ENCODE results near the gene IFNAR2.
"Not testable (repeated sequence)": the region's sequence is repeated elsewhere in the genome, so short reads cannot be mapped to it uniquely, and the experiment has no call there.

The IFNAR2 gene

GRCh38 chr21:33246963-33247362 lies 17.2 kb downstream of the IFNAR2 start:
- DNase-seq (ENCODE audit: low read depth): no peak
- no peak overlapping the region for H3K4me3 ChIP-seq (ENCODE audit: low read depth, low read length)
- TF ChIP-seq, protein P1, sequence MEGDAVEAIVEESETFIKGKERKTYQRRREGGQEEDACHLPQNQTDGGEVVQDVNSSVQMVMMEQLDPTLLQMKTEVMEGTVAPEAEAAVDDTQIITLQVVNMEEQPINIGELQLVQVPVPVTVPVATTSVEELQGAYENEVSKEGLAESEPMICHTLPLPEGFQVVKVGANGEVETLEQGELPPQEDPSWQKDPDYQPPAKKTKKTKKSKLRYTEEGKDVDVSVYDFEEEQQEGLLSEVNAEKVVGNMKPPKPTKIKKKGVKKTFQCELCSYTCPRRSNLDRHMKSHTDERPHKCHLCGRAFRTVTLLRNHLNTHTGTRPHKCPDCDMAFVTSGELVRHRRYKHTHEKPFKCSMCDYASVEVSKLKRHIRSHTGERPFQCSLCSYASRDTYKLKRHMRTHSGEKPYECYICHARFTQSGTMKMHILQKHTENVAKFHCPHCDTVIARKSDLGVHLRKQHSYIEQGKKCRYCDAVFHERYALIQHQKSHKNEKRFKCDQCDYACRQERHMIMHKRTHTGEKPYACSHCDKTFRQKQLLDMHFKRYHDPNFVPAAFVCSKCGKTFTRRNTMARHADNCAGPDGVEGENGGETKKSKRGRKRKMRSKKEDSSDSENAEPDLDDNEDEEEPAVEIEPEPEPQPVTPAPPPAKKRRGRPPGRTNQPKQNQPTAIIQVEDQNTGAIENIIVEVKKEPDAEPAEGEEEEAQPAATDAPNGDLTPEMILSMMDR (IDR thresholded peaks at IDR 0.05; ENCODE audit: low read depth, low read length, missing control alignments): no peak
- in situ Hi-C loops (cut with HindIII; ENCODE audit: low sequenced_read_pairs): no loop called here

- H3K4me3 ChIP-seq (ENCODE audit: low read depth, low read length): no peak overlapping the region
- no peak for DNase-seq (ENCODE audit: low read depth)
- TF ChIP-seq, protein P1 (IDR thresholded peaks at IDR 0.05; ENCODE audit: low read depth, low read length, missing control alignments): no peak
- in situ Hi-C loops (cut with HindIII; ENCODE audit: low sequenced_read_pairs): no loop called here
Measured at GRCh38 chr21:33247599-33247998, 17.9 kb downstream of the IFNAR2 start.

DNA sequence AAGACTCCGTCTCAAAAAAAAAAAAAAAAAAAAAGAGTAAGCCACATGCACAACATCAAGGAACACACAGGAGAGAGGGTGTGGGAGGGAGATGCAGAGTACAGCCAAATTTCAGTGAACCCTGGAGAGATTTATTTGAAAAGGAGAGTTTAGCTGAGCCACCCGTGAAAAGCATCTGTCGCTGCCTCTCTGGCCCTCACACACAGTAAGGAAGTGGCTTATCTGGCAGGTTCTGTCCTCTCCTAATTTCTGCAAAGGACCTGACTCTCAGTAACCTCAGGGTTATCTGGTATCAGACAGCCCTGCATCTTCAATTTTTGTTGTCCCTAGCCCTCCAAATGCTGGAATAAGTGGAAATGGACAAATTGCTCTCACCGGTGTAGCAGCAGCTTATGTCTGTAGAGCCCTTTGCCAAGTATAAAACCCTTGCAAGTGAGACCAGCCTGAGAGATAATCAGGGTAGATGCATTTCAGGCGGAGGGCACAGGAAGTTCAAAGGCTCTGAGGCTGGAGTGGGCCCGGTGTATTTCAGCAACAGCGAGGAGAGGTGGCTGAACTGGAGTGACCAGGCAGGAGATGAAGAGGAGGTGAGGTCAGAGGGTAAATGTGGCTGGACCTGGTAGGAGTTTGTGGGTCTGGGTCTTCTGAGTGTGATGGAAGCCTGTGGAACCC lies 19.7 kb downstream of the IFNAR2 start:
- H3K4me3 ChIP-seq (ENCODE audit: low read depth, low read length): no peak overlapping the region
- TF ChIP-seq, protein P1 (IDR thresholded peaks at IDR 0.05; ENCODE audit: low read depth, low read length, missing control alignments): no peak
- in situ Hi-C loops (cut with HindIII; ENCODE audit: low sequenced_read_pairs): no loop called here
- no peak for DNase-seq (ENCODE audit: low read depth)

GRCh38 chr21:33251119-33251518 lies 21.4 kb downstream of the IFNAR2 start:
- H3K4me3 ChIP-seq (ENCODE audit: low read depth, low read length): no peak overlapping the region
- no peak for DNase-seq (ENCODE audit: low read depth)
- TF ChIP-seq, protein P1 (IDR thresholded peaks at IDR 0.05; ENCODE audit: low read depth, low read length, missing control alignments): no peak
- in situ Hi-C loops (cut with HindIII; ENCODE audit: low sequenced_read_pairs): no loop called here

DNA sequence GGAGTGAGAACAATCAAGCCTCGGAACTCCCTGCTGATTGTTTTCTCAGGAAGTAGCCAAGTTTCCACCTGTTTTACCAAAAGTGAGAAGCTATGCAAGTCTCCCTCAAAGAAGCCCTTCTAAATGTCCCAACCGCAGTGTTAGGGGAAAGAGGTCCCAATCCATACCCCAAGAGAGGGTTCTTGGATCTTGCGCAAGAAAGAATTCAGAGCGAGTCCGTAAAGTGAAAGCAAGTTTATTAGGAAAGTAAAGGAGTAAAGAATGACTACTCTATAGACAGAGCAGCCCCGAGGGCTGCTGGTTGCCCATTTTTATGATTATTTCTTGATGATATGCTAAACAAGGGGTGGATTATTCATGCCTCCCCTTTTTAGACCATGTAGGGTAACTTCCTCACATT lies 23.6 kb downstream of the IFNAR2 start:
- H3K4me3 ChIP-seq (ENCODE audit: low read depth, low read length); DNase-seq (ENCODE audit: low read depth); in situ Hi-C loops (cut with HindIII; ENCODE audit: low sequenced_read_pairs): not testable (repeated sequence)

DNA sequence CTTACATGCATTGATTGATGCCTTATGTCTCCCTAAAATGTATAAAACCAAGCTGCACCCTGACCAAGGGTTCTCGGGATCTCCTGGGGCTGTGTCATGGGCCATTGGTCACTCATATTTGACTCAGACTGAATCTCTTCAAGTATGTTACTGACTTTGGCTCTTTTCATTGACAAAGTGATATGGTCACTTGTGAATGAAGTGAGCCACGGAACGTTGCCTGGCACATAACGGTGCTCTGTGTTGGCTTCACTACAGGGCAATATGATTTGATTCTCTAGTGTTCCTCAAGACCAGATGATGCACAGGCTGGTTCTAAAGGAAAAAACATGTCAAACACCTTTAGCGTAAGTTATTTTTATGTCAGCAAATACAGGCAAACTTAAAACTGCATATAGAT lies 25.0 kb downstream of the IFNAR2 start:
- H3K4me3 ChIP-seq (ENCODE audit: low read depth, low read length): no peak overlapping the region
- TF ChIP-seq, protein P1 (IDR thresholded peaks at IDR 0.05; ENCODE audit: low read depth, low read length, missing control alignments): no peak
- in situ Hi-C loops (cut with HindIII; ENCODE audit: low sequenced_read_pairs): no loop called here
- DNase-seq (ENCODE audit: low read depth): no peak

- in situ Hi-C loops (cut with HindIII; ENCODE audit: low sequenced_read_pairs): no loop called here
- TF ChIP-seq, protein P1 (IDR thresholded peaks at IDR 0.05; ENCODE audit: low read depth, low read length, missing control alignments): no peak
- no peak for DNase-seq (ENCODE audit: low read depth)
- H3K4me3 ChIP-seq (ENCODE audit: low read depth, low read length): no peak overlapping the region
Measured at GRCh38 chr21:33255404-33255803, 25.7 kb downstream of the IFNAR2 start.
